Fibroblast of villous mesenchyme (primary cell): ENCODE results near the gene CPLANE1. TPM values are rescaled to one million over a fixed set of nuclear protein-coding genes. Genes with fewer than 3 reads are reported as not detected.
A peak's percentile ranks its signal among the peaks of the same experiment; 100 is the strongest.

Experiments used
- DNase-seq: peaks from one replicate; pipeline ENCODE4 v3.0.0-alpha.2; 2010; ENCODE audit warnings: low read depth
- H3K4me3 ChIP-seq: 2 replicates; pipeline ENCODE4 v1.5.1; 2011; ENCODE audit warnings: low read depth, mild to moderate bottlenecking, low read length
- total RNA-seq: library from RNA; depleted of rRNA; stranded (reverse); fragments of >200 nt; gene quantifications from 2 replicates; pipeline ENCODE4 v1.2.3, GENCODE V29; 2012
- TF ChIP-seq, protein P1 (sequence below): IDR thresholded peaks from 2 replicates; pipeline ENCODE4 v1.5.1; 2012; ENCODE audit warnings: low read depth, mild to moderate bottlenecking, low read length; ENCODE audit not compliant: insufficient read depth

The CPLANE1 gene
- total RNA-seq, 1 donor: 39.7 TPM

DNA sequence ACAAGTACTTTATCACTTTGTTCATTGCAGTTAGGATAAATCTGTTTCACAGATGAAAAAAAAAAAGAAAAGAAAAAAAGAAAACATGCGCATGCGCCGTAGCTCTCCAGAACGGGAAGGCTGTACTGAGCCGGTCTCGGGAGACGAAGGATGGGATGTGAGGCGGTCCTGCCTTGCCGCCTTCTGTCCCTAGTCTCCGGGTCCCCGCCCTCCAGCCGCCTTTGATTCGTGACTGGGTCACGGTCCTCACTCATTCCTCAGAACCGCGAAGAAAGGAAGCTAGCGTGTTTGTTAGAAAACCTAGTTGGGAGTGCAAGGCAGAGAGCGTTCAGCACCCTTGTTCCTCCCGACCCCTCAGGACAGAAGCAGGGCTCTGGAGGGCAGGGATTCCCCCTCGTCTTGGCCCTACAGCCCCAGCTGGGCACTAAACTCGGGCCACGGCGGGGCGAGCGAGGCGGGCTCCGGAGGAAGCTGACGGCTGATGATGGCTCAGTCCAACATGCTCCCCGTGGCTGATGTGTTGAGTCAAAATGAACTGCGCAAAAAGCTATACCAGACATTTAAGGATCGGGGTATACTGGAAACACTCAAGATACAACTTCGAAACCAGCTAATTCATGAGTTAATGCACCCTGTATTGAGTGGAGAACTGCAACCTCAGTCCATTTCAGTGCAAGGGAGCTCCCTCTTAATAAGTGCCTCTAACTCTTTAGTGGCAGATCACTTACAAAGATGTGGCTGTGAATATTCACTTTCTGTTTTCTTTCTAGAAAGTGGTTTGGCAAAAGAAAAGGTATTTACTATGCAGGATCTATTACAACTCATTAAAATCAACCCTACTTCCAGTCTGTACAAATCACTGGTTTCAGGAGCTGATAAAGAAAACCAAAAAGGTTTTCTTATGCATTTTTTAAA lies 40.0 kb downstream of the CPLANE1 start:
- DNase-seq: peak; percentile 45
- H3K4me3 ChIP-seq: peak overlapping the region; percentile 55

DNA sequence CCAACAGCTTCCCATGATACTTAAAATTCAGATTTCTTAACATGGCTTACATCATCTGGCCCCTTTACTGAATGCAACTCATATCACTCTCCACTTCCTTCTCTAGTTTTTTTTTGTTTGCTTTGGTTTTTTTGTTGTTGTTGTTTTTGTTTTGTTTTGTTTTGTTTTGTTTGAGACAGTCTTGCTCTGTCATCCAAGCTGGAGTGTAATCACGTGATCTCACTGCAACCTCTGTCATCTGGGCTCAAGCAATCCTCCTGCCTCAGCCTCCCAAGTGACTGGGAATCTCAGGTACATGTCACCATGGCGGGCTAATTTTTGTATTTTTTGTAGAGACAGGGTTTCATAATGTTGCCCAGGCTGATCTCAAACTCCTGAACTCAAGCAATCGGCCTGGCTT lies 41.4 kb downstream of the CPLANE1 start:
- no peak overlapping the region for H3K4me3 ChIP-seq
- TF ChIP-seq, protein P1, sequence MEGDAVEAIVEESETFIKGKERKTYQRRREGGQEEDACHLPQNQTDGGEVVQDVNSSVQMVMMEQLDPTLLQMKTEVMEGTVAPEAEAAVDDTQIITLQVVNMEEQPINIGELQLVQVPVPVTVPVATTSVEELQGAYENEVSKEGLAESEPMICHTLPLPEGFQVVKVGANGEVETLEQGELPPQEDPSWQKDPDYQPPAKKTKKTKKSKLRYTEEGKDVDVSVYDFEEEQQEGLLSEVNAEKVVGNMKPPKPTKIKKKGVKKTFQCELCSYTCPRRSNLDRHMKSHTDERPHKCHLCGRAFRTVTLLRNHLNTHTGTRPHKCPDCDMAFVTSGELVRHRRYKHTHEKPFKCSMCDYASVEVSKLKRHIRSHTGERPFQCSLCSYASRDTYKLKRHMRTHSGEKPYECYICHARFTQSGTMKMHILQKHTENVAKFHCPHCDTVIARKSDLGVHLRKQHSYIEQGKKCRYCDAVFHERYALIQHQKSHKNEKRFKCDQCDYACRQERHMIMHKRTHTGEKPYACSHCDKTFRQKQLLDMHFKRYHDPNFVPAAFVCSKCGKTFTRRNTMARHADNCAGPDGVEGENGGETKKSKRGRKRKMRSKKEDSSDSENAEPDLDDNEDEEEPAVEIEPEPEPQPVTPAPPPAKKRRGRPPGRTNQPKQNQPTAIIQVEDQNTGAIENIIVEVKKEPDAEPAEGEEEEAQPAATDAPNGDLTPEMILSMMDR: no peak
- no peak for DNase-seq

More for the DNA sequence above, 40.0 kb downstream of the CPLANE1 start:
- TF ChIP-seq, protein P1: no peak

DNA sequence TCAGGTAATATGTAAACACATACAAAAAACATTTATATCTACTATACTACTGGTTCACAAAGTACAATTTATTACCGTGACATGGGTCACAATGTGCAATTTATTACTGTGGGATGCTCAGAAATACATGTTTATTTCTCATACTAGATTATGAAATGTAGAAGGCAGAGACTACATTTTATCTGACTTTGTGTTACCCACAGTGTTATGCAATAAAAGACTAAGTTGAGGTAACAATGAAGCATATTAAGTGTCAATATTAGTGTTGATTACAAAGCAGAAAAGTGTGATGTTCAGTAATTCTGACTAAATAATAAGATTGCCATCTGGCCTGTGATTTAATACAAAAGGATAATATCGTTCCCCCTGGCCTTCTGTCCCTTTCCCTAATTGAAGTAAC lies 42.4 kb downstream of the CPLANE1 start:
- peak; percentile 37 for DNase-seq
- TF ChIP-seq, protein P1: no peak
- H3K4me3 ChIP-seq: no peak overlapping the region

DNA sequence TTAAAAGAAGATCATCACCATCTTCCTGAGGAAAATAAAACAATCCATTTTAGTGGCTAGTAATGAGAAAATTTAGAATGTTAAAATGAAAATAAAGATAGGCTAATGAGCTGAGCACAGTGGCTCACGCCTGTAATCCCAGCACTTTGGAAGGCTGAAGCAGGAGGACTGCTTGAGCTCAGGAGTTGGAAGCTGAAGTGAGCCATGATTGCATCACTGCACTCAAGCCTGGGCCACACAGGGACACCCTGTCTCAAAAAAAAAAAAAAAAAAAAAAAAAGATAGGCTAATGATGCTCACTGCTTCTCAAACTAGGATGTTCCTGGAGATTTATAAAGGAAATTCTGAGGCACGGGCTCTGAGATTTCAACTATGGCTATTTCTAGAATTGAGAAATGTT lies 50.3 kb downstream of the CPLANE1 start:
- H3K4me3 ChIP-seq: no peak overlapping the region
- DNase-seq: peak; percentile 60
- TF ChIP-seq, protein P1: no peak

DNA sequence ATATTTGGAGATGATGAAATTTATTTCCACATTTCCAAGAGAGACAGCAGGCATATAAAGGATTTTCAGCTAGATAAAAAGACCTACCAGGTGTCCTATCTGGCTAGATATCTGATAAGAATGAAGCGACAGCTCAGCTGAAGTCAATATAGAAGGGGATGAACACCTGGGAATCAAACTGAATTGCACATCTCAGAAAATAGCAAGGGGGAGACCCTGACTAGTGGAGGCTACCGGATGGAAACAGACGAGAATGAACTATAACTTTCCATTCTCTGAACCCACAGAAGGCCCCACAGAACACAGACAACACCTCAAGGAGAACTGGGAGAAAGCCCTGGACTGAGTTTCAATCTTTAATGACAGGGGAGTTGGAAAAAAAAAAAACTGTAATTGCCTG lies 51.1 kb downstream of the CPLANE1 start:
- TF ChIP-seq, protein P1: no peak

DNA sequence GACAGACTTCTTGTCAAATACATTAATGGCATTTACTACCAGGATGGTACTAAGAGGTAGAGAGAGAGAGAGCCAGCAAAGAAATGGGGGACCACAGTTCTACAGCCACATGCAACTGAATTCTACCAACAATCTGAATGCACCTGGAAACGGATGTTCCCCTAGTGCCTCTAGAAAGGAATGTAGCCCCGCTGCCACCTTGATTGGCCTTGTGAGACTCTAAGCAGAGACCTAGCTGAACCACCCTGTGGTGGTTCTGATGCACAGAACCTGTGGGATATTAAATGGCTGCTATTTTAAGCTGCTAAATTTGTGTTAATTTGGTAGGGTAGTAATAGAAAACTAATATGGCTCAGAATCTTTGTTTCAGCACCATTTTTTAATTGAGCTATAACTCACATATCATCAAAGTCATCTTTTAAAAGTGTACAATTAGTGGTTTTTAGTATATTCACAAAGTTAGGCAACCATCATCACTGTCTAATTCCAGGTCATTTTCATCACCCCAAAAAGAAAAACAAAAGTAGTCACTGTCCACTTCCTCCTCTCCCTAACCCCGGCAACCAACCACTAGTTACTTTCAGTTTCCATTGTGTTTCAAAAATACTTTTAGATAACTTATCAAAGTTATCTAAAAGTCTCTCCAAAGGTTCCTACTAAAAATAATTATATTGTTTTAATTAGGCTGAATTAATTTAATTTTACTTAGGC lies 51.7 kb downstream of the CPLANE1 start:
- DNase-seq: peak; percentile 64
- H3K4me3 ChIP-seq: no peak overlapping the region
- TF ChIP-seq, protein P1: no peak

More for the DNA sequence above, 51.1 kb downstream of the CPLANE1 start:
- DNase-seq: no peak
- no peak overlapping the region for H3K4me3 ChIP-seq
